Stimulated activated CD4-positive, alpha-beta T cell treated with anti-CD3 and anti-CD28 coated beads, Interleukin-2, amount 100 ng/mL, for 48 hours (primary cell): Measurements from ENCODE around the gene MIDN.

ENCODE experiments used
- DNase-seq, 2 donors: peaks; one replicate each; pipeline ENCODE4 v3.0.0-alpha.2; 2020

The MIDN gene

GRCh38 chr19:1220976-1221903 is 27.1 kb upstream of the MIDN start:
- DNase-seq: no peak

DNA sequence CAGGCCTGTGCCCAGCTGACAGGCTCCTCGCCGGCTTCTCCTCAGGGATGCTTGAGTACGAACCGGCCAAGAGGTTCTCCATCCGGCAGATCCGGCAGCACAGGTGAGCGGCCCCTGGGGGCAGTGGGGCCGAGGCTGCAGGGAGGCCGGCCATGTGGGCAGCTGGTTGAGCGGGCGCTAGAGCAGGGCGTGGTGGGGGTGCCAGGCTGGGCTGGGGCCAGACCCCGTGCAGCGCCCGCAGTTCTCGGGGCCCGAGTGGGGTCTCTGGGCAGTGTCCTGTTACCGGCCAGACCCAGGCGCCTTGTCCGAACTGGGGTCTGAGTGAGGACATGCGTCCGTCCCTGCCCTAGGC is 26.5 kb upstream of the MIDN start:
- DNase-seq: no peak

DNA sequence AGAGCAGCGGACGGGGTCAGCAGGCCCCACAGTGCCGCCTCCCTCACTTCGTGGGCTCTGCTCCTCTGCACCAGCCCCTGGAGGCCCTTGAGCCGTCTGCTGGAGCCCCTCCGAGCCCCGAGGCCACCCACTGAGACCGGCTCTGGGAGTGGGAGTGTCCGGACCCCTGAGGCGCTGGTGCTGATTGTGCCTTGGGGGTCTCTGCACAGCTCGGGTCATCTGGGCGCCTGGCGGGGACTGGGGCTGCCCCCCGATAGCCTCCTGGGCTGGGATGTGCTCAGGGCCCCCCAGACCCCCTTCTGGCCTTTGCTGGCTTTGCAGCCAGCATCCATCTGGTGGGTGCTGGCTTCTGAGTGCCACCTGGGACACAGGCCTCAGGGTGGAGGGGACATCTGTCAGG is 26.0 kb upstream of the MIDN start:
- no peak for DNase-seq

- DNase-seq: no peak
These were observed 25.1 kb upstream of the MIDN start for GRCh38 chr19:1223018-1223855.

DNA sequence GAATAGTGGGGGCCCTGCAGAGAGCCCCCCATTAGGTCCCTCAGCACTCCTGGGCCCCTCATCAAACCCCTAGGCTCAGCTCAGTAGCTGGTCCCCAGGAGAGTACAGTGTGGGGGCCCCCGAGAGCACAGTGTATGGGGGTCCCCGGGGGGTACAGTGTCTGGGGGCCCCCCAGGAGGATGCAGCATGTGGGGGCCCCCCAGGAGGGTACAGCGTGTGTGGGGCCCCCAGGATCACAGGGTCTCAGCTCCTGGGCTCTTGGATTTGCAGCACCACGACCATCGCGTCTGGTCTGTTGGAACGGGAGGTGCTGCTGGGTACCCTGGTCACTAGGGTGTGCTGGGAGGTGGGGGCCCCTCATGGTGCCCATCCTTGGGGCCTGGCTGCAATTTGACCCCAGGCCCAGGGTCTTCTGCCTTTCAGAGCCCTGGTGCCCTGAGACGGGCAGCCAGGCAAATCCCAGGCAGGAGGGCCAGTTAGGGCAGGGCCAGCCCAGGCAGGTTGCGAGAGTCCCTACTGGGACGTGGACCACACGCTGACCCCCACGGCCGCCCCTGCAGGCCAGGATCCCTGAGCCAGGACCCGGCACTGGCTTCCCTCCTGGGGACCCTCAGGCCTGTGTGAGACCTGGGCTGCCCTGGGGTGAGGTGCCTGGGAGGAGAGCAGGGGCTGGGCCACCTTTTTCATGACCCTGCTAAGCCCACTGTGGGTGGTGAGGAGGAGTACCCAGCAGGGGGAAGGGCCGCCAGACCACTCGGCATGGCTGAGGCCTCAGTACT is 24.1 kb upstream of the MIDN start:
- no peak for DNase-seq

DNA sequence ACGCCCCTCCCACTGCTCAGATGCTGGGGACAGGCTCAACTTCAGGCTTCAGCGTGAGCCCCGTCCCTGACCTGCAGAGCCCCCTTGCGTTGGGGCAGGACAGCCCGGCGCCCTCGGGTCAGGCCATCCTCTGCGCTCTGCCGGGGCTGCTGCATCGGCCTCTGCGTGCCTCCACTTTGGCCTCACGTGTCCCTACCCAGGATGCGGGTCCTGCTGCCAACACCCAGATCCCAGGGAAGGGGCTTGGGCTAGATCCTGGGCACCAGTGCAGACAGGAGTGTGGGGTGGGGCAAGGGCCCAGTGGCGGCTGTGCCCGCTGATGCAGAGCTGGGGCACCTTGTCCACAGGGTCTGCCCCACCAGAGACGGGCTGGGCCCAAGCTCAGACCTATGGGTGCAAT is 23.5 kb upstream of the MIDN start:
- no peak for DNase-seq

DNA sequence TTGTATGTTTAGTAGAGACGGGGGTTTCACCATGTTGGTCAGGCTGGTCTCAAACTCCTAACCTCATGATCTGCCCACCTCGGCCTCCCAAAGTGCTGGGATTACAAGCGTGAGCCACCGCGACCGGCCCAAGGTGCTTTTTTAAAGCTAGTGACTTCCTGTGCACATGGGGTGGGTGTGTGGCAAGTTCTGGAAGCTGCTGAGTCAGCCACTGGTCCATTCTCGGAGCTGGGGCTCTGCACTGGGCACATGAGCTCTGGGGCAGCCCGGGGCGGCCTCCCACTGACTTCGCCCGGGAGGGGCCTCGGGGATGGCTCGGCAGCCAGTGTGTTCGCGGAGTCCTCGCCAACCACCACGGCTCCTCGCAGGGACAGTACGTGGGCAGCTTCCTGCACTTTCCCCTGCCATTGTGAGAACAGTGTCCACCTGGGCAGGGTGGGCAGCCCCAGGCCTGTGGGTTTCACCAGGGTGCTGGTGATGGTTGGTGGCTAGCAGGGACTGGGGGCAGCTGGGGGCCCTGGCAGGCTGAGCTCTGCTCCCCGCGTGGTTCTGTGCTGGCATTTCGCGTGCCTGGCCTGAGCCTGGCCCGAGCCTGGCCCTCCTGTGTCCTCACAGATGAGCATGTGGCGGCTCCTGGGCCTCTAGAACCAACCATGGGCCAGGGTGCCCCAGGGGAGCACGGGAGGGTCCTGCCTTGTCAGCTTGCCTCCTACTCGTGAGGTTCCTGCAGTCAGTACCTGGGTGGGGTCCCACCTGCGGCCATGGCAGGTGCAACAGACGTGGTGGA is 22.8 kb upstream of the MIDN start:
- no peak for DNase-seq

- DNase-seq: no peak
These were observed 22.2 kb upstream of the MIDN start for GRCh38 chr19:1226227-1226518.

- DNase-seq: no peak
These were observed 21.7 kb upstream of the MIDN start for GRCh38 chr19:1226522-1227303.

DNA sequence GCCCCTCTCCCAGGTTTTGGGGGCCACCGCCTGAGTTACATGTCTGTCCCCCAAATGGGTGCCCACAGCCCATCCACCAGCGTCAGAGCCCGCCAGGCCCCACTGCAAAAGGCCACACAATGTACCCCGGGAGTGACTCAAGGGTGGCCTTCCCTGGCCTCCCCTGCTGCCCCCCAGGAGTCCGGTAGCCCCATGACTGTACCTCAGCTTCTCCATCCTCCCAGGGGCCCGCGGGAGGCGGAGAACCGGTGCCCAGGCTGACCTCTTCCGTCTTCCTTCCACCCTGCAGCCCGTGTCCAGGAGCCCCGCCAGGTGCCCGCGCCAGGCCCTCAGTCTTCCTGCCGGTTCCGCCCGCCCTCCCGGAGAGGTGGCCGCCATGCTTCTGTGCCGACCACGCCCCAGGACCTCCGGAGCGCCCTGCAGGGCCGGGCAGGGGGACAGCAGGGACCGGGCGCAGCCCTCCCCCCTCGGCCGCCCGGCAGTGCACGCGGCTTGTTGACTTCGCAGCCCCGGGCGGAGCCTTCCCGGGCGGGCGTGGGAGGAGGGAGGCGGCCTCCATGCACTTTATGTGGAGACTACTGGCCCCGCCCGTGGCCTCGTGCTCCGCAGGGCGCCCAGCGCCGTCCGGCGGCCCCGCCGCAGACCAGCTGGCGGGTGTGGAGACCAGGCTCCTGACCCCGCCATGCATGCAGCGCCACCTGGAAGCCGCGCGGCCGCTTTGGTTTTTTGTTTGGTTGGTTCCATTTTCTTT is 20.9 kb upstream of the MIDN start:
- no peak for DNase-seq

GRCh38 chr19:1228161-1228957 is 20.0 kb upstream of the MIDN start:
- DNase-seq: no peak

DNA sequence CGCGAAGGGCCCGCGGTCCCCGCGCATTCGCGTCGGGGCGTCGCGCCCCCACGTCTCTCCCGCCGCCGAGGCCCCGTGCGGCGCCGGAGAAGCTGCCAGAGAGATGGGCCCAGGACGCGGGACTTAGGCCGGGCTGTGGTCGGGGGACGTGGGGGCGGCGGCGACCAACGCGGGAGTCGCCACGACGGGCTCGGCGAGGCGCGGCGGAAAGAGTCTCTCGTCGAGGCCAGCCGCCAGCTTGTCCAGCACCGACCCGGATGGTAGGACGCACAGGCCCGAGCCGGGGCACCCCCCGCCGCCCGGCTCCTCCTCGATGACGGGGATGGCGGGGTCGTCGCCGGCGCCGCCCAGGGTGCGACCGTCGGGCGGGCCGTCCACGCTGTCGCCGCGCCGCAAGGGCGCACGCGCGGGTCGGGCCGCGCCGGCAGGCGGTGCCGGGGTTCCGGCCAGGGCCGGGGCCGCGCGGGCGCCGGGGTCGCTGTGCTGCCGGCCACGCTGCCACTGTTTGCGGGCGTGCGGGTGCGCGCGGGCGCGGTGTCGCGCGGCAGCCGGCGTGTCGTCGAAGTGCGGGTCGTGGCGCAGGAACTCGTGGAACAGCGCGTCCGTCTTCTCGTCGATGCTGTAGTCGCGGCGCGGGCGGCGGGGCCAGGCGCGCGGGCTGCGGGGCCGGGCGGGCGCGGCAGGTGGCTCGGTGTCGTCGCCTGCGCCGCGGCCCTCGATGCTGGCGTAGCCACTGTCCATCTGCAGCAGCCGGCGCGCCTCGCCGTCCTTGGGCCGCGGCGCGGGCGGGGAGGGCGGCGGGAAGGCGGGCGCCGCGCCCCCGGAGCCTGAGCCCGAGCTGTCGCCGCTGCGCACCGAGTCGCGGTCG is 19.1 kb upstream of the MIDN start:
- no peak for DNase-seq

DNA sequence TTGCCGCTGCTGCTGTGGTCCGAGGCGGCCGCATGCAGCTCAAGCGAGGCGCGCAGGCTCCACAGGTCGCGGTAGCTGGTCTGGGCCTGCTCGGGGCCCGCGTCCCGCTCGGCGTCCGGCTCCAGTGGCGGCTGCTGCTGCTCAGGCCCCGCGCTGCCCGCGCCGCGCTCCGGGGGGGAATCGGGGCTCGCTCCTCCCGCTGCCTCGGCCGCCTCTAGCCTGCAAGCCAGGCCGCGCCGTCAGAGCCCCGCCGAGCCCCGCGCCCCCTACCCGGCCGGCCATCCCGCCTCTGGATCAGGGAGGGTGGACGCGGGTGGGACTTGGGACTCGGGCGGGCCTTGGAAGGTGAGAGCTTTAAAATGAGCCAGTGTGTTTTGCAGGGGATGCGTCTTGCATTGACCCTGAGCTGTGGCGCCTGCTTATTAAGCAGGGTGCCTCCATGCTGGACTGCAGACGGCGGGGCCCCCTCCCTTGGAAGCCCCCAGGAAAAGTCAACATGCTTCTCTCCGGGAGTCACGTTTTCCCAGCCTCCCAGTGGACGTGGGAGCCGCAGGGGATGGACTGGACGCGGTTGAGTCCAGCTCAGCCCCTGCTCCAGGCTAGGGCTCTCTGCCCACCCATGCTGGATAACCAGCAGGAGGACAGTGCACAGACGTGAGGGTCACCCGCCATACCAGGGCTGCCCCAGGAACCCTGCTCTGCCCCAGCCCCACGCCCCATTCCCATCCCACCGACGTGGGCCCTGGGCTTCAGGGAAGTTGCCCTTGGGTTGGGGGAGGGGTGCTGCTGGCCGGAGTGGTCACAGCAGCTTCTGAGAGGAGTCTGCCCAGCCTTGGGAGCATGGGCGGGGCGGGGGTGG is 18.2 kb upstream of the MIDN start:
- no peak for DNase-seq

GRCh38 chr19:1230783-1231489 is 17.4 kb upstream of the MIDN start:
- DNase-seq: no peak

DNA sequence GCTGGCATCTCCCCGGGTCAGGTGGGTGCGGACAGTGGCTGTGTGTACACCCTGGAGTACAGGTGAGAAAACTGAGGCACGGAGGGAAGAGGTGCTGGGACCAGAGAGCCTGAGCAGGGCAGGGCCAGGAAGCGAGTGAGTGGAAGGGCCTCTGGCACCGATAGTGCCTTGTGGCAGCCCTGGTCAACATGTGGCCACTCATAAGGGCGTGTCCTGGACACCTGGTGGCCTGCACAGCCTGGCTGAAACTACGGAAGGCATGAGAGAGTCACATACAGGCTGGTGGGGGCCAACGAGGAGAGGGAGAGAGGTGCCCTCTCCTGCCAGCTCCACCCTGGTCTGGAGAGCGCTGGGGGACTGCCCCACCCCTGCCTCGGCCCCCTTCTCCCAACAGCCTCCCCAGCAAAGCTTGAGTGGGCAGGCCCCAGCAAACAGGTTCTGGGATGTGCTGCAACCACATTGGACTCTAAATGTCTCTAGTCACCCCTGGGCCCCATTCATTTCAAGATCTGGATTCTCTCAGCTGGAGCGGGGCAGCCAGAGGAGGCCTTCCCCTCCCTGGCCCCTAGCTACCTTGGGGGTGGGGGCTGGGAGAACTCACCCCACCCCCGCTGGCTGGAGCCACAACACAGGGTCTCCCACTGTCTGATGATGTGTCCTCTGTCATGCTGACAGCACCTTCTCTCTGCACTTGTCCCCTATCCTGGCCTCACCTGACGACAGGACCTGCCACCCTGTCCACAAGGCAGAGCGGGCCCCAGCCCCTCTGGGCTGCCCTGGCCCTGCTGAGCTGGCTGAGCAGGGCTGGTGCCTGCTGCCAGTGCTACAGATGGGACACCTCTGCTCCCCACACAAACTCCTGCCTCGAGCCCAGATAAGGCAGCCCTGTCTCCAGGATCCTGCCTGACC is 16.4 kb upstream of the MIDN start:
- no peak for DNase-seq

- no peak for DNase-seq
These were observed 15.7 kb upstream of the MIDN start for GRCh38 chr19:1232652-1233072.
